CD4-positive, alpha-beta T cell treated with Interleukin-4 for 1 hour (primary cell): ENCODE data around the gene MT1M.
A peak's percentile ranks its signal among the peaks of the same experiment; 100 is the strongest.
"Not testable (repeated sequence)": the region's sequence is repeated elsewhere in the genome, so short reads cannot be mapped to it uniquely, and the experiment has no call there.

ENCODE experiments used
- DNase-seq, 2 donors: peaks; one replicate each; pipeline ENCODE4 v3.0.0-alpha.2; 2020 to 2022

Gene MT1M

GRCh38 chr16:56652600-56652999 is 20.1 kb downstream of the MT1M start:
- DNase-seq = no peak

- no peak for DNase-seq
Measured at GRCh38 chr16:56653218-56653617, 20.8 kb downstream of the MT1M start.

GRCh38 chr16:56657555-56658326 is 25.3 kb downstream of the MT1M start, which contains the start of gene MT1F:
Gene MT1F (plus strand): TSS chr16:56657959. CDS start chr16:56658059, 100 bp downstream.
- peak; percentile 56 to 74 for DNase-seq

GRCh38 chr16:56658327-56658875 is 25.9 kb downstream of the MT1M start:
- DNase-seq = no peak

GRCh38 chr16:56662357-56663354 is 30.2 kb downstream of the MT1M start:
- peak in 1 of 2 donors; percentile 25 for DNase-seq

- DNase-seq = no peak
Measured at GRCh38 chr16:56664506-56664905, 32.0 kb downstream of the MT1M start.

- DNase-seq = not testable (repeated sequence)
Measured at GRCh38 chr16:56665286-56666261, 33.1 kb downstream of the MT1M start.

- DNase-seq = no peak
Measured at GRCh38 chr16:56667581-56668571, 35.4 kb downstream of the MT1M start, which contains the start of gene MT1G. Gene MT1G (minus strand): TSS chr16:56668065. CDS start chr16:56667993, 72 bp downstream.

GRCh38 chr16:56669005-56669839 is 36.8 kb downstream of the MT1M start, which contains the start of gene MT1H:
Gene MT1H (plus strand): TSS chr16:56669814. CDS start chr16:56669885, 71 bp downstream.
- no peak for DNase-seq

- no peak for DNase-seq
Measured at GRCh38 chr16:56669840-56670619, 37.6 kb downstream of the MT1M start.

- no peak for DNase-seq
Measured at GRCh38 chr16:56670620-56670934, 38.1 kb downstream of the MT1M start.

- not testable (repeated sequence) for DNase-seq
Measured at GRCh38 chr16:56671691-56672090, 39.2 kb downstream of the MT1M start.

GRCh38 chr16:56672171-56672570 is 39.7 kb downstream of the MT1M start:
- DNase-seq = not testable (repeated sequence)

- no peak for DNase-seq
Measured at GRCh38 chr16:56672761-56673536, 40.5 kb downstream of the MT1M start.

- peak; percentile 23 to 30 for DNase-seq
Measured at GRCh38 chr16:56673921-56674320, 41.5 kb downstream of the MT1M start.

GRCh38 chr16:56674570-56674969 is 42.1 kb downstream of the MT1M start:
- DNase-seq = not testable (repeated sequence)

GRCh38 chr16:56675685-56676210 is 43.3 kb downstream of the MT1M start:
- peak; percentile 26 to 30 for DNase-seq

- no peak for DNase-seq
Measured at GRCh38 chr16:56677474-56677873, 45.0 kb downstream of the MT1M start.
